Mesendoderm (in vitro differentiated cells): ENCODE data around the gene DIP2B.

Experiments
- DNase-seq: peaks from one replicate; pipeline ENCODE4 v3.0.0; 2013
- H2AK5ac ChIP-seq: 2 replicates; pipeline ENCODE4 v1.6.1; 2013; ENCODE audit warnings: low read length, inconsistent platforms
- H2BK120ac ChIP-seq: 2 replicates; pipeline ENCODE4 v1.6.1; 2013; ENCODE audit warnings: low read depth, mild to moderate bottlenecking, low read length, moderate library complexity, mixed read lengths
- H2BK15ac ChIP-seq: replicated peaks from 2 replicates; pipeline ENCODE4 v1.6.1; 2013; ENCODE audit warnings: low read depth, mild to moderate bottlenecking, moderate library complexity
- H2BK5ac ChIP-seq: 2 replicates; pipeline ENCODE4 v1.6.1; 2013; ENCODE audit warnings: low read length, inconsistent platforms
- H3K18ac ChIP-seq: 2 replicates; pipeline ENCODE4 v1.6.1; 2013; ENCODE audit warnings: mild to moderate bottlenecking, low read length, mixed read lengths
- H3K23ac ChIP-seq: one replicate; pipeline ENCODE4 v1.6.1; 2013; ENCODE audit warnings: low read length
- H3K27ac ChIP-seq: 2 replicates; pipeline ENCODE4 v1.5.1; 2013; ENCODE audit warnings: low read depth, mild to moderate bottlenecking, inconsistent platforms, low read length, moderate library complexity
- H3K27me3 ChIP-seq: 2 replicates; pipeline ENCODE4 v1.6.1; 2013; ENCODE audit warnings: low read length, control low read depth, mild to moderate bottlenecking, inconsistent platforms; ENCODE audit not compliant: insufficient read depth, poor library complexity
- H3K36me3 ChIP-seq: 2 replicates; pipeline ENCODE4 v1.6.1; 2013; ENCODE audit warnings: low read length, inconsistent platforms; ENCODE audit not compliant: control insufficient read depth, insufficient read depth
- H3K4ac ChIP-seq: one replicate; pipeline ENCODE4 v1.6.1; 2013; ENCODE audit warnings: low read depth, mild to moderate bottlenecking, low read length, moderate library complexity
- H3K4me1 ChIP-seq: 2 replicates; pipeline ENCODE4 v1.6.1; 2013; ENCODE audit warnings: low read depth, low read length, inconsistent platforms; ENCODE audit not compliant: control insufficient read depth
- H3K4me2 ChIP-seq: 2 replicates; pipeline ENCODE4 v1.6.1; 2013; ENCODE audit warnings: low read length
- H3K4me3 ChIP-seq: 2 replicates; pipeline ENCODE4 v1.5.1; 2013; ENCODE audit warnings: mild to moderate bottlenecking, low read length
- H3K56ac ChIP-seq: one replicate; pipeline ENCODE4 v1.6.1; 2013; ENCODE audit warnings: low read length
- H3K79me1 ChIP-seq: 2 replicates; pipeline ENCODE4 v1.6.1; 2013; ENCODE audit warnings: low read length, inconsistent platforms
- H3K79me2 ChIP-seq: 2 replicates; pipeline ENCODE4 v1.6.1; 2013; ENCODE audit warnings: mild to moderate bottlenecking, low read length; ENCODE audit not compliant: control insufficient read depth, insufficient read depth
- H3K9ac ChIP-seq: 2 replicates; pipeline ENCODE4 v1.6.1; 2013; ENCODE audit warnings: low read length, inconsistent platforms
- H4K5ac ChIP-seq: one replicate; pipeline ENCODE4 v1.6.1; 2013; ENCODE audit warnings: low read length
- H4K8ac ChIP-seq: one replicate; pipeline ENCODE4 v1.6.1; 2013; ENCODE audit warnings: low read depth, mild to moderate bottlenecking, control low read depth, low read length, moderate library complexity
- WGBS: extraction: QIAGEN DNeasy Blood & Tissue Kit; methylation state at CpG from one replicate; pipeline ENCODE4 v1.1.7; 2013; ENCODE audit warnings: low lambda C conversion rate, missing lambda C conversion rate; ENCODE audit not compliant: insufficient coverage; ENCODE audit errors: extremely low coverage; 5-methylcytosine and 5-hydroxymethylcytosine counted together

The DIP2B gene

DNA sequence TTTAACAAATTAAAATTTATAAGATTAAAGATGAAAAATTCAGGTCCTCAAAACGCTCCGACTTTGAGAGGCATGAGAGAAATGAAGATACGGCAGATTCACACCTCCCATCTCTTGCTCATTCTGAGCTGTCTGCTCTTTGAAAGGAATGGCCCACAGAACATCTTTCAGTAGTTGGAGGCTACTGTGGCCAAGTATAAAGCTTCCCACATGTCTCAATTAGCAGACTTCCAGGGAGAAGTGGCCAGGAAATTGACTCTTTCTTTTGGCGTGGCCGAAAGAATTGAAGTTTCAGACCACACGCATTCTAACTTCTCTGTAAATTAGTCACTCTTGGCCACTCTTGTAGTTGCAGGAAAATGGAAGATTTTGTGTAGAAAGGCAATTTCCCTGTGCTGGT lies 129.2 kb downstream of the DIP2B start:
- no peaks in the 10 kb centered on the region for H3K79me1 ChIP-seq
- H4K5ac ChIP-seq, result no peak overlapping the region
- H3K4ac ChIP-seq, result no peak overlapping the region
- H3K4me2 ChIP-seq, result no peak overlapping the region
- no peaks in the 10 kb centered on the region for H3K4me1 ChIP-seq
- no peak overlapping the region for H2BK120ac ChIP-seq
- H3K9ac ChIP-seq, result no peak overlapping the region
- DNase-seq, result no peak
- no peak overlapping the region for H3K18ac ChIP-seq
- no peak overlapping the region for H4K8ac ChIP-seq
- WGBS, result no CpG with 5 or more reads among the region's 6 CpGs
- no peak overlapping the region for H2AK5ac ChIP-seq
- no peak overlapping the region for H3K4me3 ChIP-seq
- H3K23ac ChIP-seq, result no peak overlapping the region
- no peak overlapping the region for H3K56ac ChIP-seq
- H3K36me3 ChIP-seq, result no peaks in the 10 kb centered on the region
- no peak overlapping the region for H2BK15ac ChIP-seq
- H3K27ac ChIP-seq, result no peak overlapping the region
- no peaks in the 10 kb centered on the region for H3K27me3 ChIP-seq
- H2BK5ac ChIP-seq, result no peak overlapping the region
- no peaks in the 10 kb centered on the region for H3K79me2 ChIP-seq

DNA sequence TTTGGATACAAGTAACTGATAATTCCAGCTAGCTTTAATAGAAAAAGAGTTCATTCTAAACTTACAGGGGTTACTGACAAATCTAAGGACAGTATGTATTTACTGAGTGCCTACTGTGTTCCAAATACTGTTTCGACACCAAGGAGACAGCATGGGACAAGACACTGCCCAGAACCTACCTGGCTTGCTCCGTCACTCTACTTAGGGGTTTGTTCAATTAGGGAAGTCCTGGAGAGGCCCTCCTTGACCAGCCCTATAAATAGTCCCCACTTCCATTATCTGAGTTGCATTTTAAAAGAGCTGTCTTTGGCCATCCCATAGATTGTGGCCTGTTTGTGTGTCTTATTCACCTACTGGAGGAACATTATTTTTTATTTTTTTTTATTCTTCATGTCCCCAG lies 129.6 kb downstream of the DIP2B start:
- H3K27ac ChIP-seq, result no peak overlapping the region
- no peaks in the 10 kb centered on the region for H3K27me3 ChIP-seq
- no peak overlapping the region for H3K9ac ChIP-seq
- H4K5ac ChIP-seq, result no peak overlapping the region
- no peak overlapping the region for H2AK5ac ChIP-seq
- DNase-seq, result no peak
- H3K79me2 ChIP-seq, result no peaks in the 10 kb centered on the region
- no peak overlapping the region for H2BK120ac ChIP-seq
- no peak overlapping the region for H3K4me2 ChIP-seq
- H3K56ac ChIP-seq, result no peak overlapping the region
- no peak overlapping the region for H4K8ac ChIP-seq
- no peak overlapping the region for H3K18ac ChIP-seq
- H3K4me1 ChIP-seq, result no peaks in the 10 kb centered on the region
- no peak overlapping the region for H3K23ac ChIP-seq
- no peaks in the 10 kb centered on the region for H3K36me3 ChIP-seq
- no CpG with 5 or more reads among the region's 2 CpGs for WGBS
- no peak overlapping the region for H2BK15ac ChIP-seq
- no peak overlapping the region for H2BK5ac ChIP-seq
- no peak overlapping the region for H3K4me3 ChIP-seq
- H3K4ac ChIP-seq, result no peak overlapping the region
- no peaks in the 10 kb centered on the region for H3K79me1 ChIP-seq

DNA sequence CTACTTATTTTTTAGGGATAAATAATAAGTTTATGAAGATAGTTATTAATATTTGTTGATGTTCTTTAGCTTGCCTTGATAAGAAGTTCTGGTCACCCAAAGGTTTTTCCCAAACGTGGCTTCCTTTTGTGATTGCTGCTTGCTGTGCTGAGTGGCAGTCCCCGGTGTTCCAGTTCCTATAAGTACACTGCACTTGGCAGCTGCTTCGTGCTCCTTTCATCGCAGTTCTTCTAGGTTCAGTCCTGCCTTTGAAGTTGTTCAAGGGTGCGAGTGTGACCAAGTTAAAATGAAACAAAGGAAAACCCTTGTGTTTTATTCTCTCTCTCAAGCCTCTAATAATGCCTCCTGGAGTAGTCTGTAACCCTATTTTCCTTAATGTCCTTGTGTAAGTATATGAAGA lies 130.6 kb downstream of the DIP2B start:
- Histone ChIP-seq H3K27me3 (no peaks in the 10 kb centered on the region), H3K18ac (no peak overlapping the region), H4K8ac (no peak overlapping the region), H2AK5ac (no peak overlapping the region), H3K4ac (no peak overlapping the region), H3K36me3 (no peaks in the 10 kb centered on the region), H3K4me2 (no peak overlapping the region), H3K79me1 (no peaks in the 10 kb centered on the region), H3K56ac (no peak overlapping the region), H3K9ac (no peak overlapping the region), H3K79me2 (no peaks in the 10 kb centered on the region), H3K4me3 (no peak overlapping the region), H3K27ac (no peak overlapping the region), H4K5ac (no peak overlapping the region), H2BK120ac (no peak overlapping the region), H2BK15ac (no peak overlapping the region), H2BK5ac (no peak overlapping the region), H3K23ac (no peak overlapping the region), H3K4me1 (no peaks in the 10 kb centered on the region)
- no peak for DNase-seq
- no CpG with 5 or more reads among the region's 5 CpGs for WGBS

DNA sequence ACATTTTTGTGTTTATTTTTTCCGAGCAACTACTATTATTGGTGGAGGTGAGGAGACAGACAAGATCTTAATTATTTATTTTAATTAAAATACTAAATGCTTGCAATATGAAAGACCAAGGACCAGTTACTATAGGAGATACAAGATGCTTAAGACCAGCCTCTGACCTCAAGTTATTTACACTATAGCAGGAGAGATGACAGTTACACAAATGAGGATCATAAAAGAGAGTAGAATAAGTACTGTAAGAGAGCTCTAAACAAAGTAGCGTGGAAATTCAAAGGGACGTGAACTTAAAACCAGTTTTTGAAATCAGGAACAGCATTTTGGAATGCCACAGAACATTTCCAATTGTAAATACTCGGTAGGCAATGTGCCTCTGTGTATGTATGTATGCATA lies 131.1 kb downstream of the DIP2B start:
- Histone ChIP-seq H3K79me1 (no peaks in the 10 kb centered on the region), H3K27ac (no peak overlapping the region), H3K4me2 (no peak overlapping the region), H3K4me1 (no peaks in the 10 kb centered on the region), H3K9ac (no peak overlapping the region), H3K36me3 (no peaks in the 10 kb centered on the region), H2BK120ac (no peak overlapping the region), H3K18ac (no peak overlapping the region), H2AK5ac (no peak overlapping the region), H3K4me3 (no peak overlapping the region), H2BK15ac (no peak overlapping the region), H4K5ac (no peak overlapping the region), H2BK5ac (no peak overlapping the region), H3K79me2 (no peaks in the 10 kb centered on the region), H3K23ac (no peak overlapping the region), H4K8ac (no peak overlapping the region), H3K56ac (no peak overlapping the region), H3K27me3 (no peaks in the 10 kb centered on the region), H3K4ac (no peak overlapping the region)
- DNase-seq, result no peak
- WGBS, result no CpG with 5 or more reads among the region's 4 CpGs

DNA sequence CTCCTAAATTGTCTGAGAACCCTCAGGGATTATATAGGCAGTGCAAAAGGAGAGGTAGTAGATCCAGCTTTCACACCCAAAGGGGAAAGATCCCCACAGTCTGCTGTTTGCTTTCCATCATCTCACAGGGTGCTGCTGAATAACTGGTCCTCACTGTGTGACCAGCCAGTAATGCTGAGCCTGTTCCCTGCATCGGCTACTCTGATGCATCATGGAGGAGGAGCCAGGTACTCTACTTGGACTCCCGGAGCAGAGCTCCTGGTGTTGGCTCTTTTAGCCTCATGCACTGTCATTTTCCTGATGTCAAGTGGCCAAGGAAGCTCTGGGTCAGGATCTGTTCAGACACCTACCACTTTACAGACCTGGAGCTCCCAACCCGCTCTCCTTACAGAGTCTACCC lies 131.7 kb downstream of the DIP2B start:
- H3K27ac ChIP-seq, result no peak overlapping the region
- WGBS, result no CpG with 5 or more reads among the region's 3 CpGs

DNA sequence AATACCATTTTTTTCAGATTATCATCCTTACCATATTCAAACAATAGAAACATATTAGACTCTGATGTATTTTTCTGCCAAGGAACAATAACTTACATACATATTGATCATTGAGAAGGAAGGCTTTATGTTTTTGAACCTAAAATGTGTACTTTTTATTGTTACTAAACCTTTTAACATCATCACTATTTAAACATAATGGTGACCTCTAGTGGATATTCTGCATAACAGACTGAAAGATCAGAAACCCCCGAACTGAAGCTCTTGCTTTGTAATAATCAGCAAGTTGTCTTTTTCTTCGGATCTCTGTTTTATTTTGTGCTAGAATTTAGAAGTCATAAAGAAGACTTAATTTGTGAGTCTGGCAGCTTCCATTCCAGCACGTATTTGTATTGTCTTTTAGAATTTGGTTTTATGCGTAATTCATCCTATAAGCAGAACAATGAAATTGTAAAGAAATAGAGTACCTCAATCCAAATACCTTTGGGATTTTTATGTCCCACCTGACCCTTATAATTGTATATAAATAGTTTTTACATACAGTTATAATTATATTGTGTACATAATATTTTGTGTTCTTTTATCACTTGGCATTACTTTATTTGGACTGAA lies 133.2 kb downstream of the DIP2B start:
- H2AK5ac ChIP-seq, result no peak overlapping the region
- WGBS, result no CpG with 5 or more reads among the region's 4 CpGs

More for the DNA sequence above, 131.7 kb downstream of the DIP2B start:
- Histone ChIP-seq H3K79me1 (no peaks in the 10 kb centered on the region), H3K27me3 (no peaks in the 10 kb centered on the region), H4K5ac (no peak overlapping the region), H3K4me2 (no peak overlapping the region), H3K23ac (no peak overlapping the region), H3K36me3 (no peaks in the 10 kb centered on the region), H3K4me3 (no peak overlapping the region), H2BK5ac (no peak overlapping the region), H2BK120ac (no peak overlapping the region), H4K8ac (no peak overlapping the region), H3K56ac (no peak overlapping the region), H3K9ac (no peak overlapping the region), H3K79me2 (no peaks in the 10 kb centered on the region), H2AK5ac (no peak overlapping the region), H2BK15ac (no peak overlapping the region), H3K18ac (no peak overlapping the region), H3K4me1 (no peaks in the 10 kb centered on the region), H3K4ac (no peak overlapping the region)
- no peak for DNase-seq

More for the DNA sequence above, 133.2 kb downstream of the DIP2B start:
- Histone ChIP-seq H3K23ac (no peak overlapping the region), H3K79me1 (no peaks in the 10 kb centered on the region), H3K4ac (no peak overlapping the region), H3K4me1 (no peaks in the 10 kb centered on the region), H3K27ac (no peak overlapping the region), H3K4me3 (no peak overlapping the region), H2BK5ac (no peak overlapping the region), H3K56ac (no peak overlapping the region), H2BK120ac (no peak overlapping the region), H3K36me3 (no peaks in the 10 kb centered on the region), H3K9ac (no peak overlapping the region), H3K4me2 (no peak overlapping the region), H4K8ac (no peak overlapping the region), H4K5ac (no peak overlapping the region), H2BK15ac (no peak overlapping the region), H3K79me2 (no peaks in the 10 kb centered on the region), H3K18ac (no peak overlapping the region), H3K27me3 (no peaks in the 10 kb centered on the region)
- DNase-seq, result peak; percentile 47
